Measurements from ENCODE around the gene PBX3.

PBX3 gene

DNA sequence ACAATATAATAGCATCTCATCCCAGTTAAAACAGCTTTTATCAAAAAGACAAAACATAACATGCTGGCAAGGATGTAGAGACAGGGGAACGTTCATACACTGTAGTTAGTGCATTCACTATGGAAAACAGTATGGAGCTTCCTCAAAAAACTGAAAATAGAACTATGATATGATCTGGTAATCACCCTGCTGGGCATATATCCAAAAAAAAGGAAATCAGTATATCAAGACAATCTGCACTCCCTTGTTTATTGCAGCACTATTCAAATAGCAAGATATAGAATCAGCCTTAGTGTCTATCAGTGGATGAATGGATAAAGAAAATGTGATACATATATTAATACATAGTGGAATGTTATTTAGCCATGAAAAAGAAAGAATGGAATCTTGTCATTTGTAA, 88.5 kb downstream of the PBX3 start:
- TF ChIP-seq, protein P1, sequence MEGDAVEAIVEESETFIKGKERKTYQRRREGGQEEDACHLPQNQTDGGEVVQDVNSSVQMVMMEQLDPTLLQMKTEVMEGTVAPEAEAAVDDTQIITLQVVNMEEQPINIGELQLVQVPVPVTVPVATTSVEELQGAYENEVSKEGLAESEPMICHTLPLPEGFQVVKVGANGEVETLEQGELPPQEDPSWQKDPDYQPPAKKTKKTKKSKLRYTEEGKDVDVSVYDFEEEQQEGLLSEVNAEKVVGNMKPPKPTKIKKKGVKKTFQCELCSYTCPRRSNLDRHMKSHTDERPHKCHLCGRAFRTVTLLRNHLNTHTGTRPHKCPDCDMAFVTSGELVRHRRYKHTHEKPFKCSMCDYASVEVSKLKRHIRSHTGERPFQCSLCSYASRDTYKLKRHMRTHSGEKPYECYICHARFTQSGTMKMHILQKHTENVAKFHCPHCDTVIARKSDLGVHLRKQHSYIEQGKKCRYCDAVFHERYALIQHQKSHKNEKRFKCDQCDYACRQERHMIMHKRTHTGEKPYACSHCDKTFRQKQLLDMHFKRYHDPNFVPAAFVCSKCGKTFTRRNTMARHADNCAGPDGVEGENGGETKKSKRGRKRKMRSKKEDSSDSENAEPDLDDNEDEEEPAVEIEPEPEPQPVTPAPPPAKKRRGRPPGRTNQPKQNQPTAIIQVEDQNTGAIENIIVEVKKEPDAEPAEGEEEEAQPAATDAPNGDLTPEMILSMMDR (IDR thresholded peaks at IDR 0.05; ENCODE audit: insufficient read depth, low read depth, low read length, missing control alignments) = no peak
- H3K4me3 ChIP-seq (ENCODE audit: low read depth, low read length) = no peak overlapping the region
- no peak for DNase-seq (ENCODE audit: low read depth)

- TF ChIP-seq, protein P1 (IDR thresholded peaks at IDR 0.05; ENCODE audit: insufficient read depth, low read depth, low read length, missing control alignments) = no peak
- DNase-seq (ENCODE audit: low read depth) = no peak
- no peak overlapping the region for H3K4me3 ChIP-seq (ENCODE audit: low read depth, low read length)
These were observed 92.1 kb downstream of the PBX3 start for GRCh38 chr9:125839317-125839716.

- TF ChIP-seq, protein P1 (IDR thresholded peaks at IDR 0.05; ENCODE audit: insufficient read depth, low read depth, low read length, missing control alignments) = no peak
- no peak for DNase-seq (ENCODE audit: low read depth)
These were observed 94.3 kb downstream of the PBX3 start for GRCh38 chr9:125841444-125841843.

GRCh38 chr9:125842242-125842641, 95.1 kb downstream of the PBX3 start:
- TF ChIP-seq, protein P1 (IDR thresholded peaks at IDR 0.05; ENCODE audit: insufficient read depth, low read depth, low read length, missing control alignments) = no peak
- DNase-seq (ENCODE audit: low read depth) = no peak
- no peak overlapping the region for H3K4me3 ChIP-seq (ENCODE audit: low read depth, low read length)

More at GRCh38 chr9:125841444-125841843, 94.3 kb downstream of the PBX3 start:
- no peak overlapping the region for H3K4me3 ChIP-seq (ENCODE audit: low read depth, low read length)

DNA sequence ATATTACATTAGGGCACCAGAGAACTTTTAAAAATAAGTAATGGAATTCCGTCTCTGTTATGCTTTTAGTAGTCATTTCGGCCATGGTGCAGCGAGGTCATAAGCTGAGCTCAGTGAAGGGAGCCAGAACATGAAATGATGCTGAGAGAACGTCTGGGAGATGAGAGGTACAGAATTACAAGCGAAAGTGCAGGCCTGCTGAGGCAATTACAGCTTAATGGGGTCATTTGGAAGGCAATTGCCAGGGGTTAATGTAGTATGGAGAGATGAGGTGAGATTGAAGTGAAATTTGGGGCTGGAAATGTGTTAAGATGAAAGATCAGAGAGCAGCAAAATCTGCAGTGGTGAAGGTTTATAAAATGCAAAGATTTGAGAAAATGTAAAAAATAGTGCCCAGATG, 96.5 kb downstream of the PBX3 start:
- DNase-seq (ENCODE audit: low read depth) = no peak
- TF ChIP-seq, protein P1 (IDR thresholded peaks at IDR 0.05; ENCODE audit: insufficient read depth, low read depth, low read length, missing control alignments) = no peak
- H3K4me3 ChIP-seq (ENCODE audit: low read depth, low read length) = no peak overlapping the region

DNA sequence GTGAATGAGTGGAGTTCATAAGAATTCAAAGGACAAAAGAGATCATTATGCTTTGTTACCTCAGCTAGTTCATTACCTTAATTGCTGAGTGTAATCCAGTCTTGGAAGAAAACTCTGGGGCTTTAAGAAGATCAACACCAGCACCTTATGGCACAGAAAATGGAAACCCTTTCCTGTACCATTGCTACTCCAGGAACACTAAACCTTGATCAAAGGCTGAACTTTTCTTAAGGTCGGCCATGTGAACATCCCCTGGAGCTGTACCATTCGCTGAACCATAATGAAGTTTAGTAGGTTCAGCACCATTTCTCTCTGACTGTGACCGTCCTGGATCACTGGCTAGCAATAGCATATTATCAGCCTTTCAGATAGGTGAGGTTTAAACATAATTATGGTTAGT, 97.4 kb downstream of the PBX3 start:
- no peak overlapping the region for H3K4me3 ChIP-seq (ENCODE audit: low read depth, low read length)
- TF ChIP-seq, protein P1 (IDR thresholded peaks at IDR 0.05; ENCODE audit: insufficient read depth, low read depth, low read length, missing control alignments) = no peak
- no peak for DNase-seq (ENCODE audit: low read depth)

DNA sequence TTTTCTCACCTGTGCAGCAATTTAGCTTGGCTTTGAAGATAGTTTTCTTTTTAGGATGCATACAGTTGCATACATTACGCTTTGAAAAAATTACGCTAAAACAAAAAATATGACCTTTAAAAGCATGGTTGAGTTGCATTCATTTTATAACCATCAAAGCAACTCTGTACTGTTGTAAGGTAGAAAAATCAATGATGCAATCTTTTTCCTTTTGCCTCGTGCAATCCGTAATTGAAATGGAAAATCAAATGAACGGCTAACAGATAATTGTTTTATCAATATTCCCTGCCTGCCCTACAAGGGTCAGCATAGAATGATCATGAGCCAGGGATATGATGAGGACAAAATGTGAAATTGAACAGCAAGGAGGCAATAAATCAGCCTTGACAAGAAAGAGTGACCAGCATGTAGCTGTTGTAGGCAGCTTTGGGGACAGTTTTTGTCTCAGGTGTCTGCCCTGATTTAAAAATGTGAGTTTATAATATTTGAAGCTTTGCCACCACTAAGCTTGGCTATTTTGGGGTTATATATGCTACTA, 98.2 kb downstream of the PBX3 start:
- H3K4me3 ChIP-seq (ENCODE audit: low read depth, low read length) = no peak overlapping the region
- TF ChIP-seq, protein P1 (IDR thresholded peaks at IDR 0.05; ENCODE audit: insufficient read depth, low read depth, low read length, missing control alignments) = no peak
- no peak for DNase-seq (ENCODE audit: low read depth)
